ENCODE measurements around the gene ZNF436. TPM values are rescaled to one million over a fixed set of nuclear protein-coding genes. Genes with fewer than 3 reads are reported as not detected.

The ZNF436 gene
- total RNA-seq, 4 donors from 2014 or later: 12.5 to 125 (median 12.9) TPM

DNA sequence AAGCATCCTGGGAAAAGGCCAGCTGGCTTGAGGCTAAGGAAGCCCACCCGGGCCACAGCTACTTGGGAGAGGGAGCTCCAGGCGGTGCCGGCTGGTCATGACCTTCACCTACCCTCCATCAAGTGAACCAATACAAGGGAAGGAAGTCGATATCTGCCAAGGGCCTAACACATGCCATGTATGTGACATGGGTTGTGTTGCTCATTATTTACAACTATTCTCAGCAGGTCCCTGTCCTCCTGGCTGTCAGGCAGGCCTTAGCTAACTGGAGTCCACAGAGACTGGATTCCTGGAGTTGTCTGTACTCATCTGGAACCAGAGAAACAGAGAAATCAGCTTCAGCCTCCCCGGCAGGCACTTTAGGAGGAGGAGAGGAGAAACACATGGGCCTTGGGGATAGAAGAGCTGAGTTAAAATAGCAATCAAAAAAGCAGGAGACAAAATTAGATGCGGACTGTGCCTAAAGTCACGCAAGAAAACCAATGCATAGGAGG lies 39.2 kb upstream of the ZNF436 start:
- intact Hi-C loops (cut with DNase I; ENCODE audit: low total_unique reads) (no loop called here), in situ Hi-C loops (cut with MboI; ENCODE audit: low pct_ligation_motif_present in 1 of 4, low pct_unique_long_range_greater_than_20kb in 1 of 4, low sequenced_read_pairs in 3 of 4) (no loop called here)
- TF ChIP-seq EP300 (IDR thresholded peaks at IDR 0.05; ENCODE audit: low read depth) (no peak), POLR2A (IDR thresholded peaks at IDR 0.05) (no peak), CTCF (IDR thresholded peaks at IDR 0.05) (no peak), POLR2AphosphoS5 (IDR thresholded peaks at IDR 0.05) (no peak)
- 82 to 100% methylated on average over 1 to 7 of the region's 7 CpGs for WGBS, 2 donors (ENCODE audit: low coverage in 1 of 2)
- Histone ChIP-seq H3K4me3 (no peak overlapping the region), H3K27ac (no peak overlapping the region), H3K27me3 (no peaks in the 10 kb centered on the region), H3K36me3 (peaks cover 0 to 8% (median 3%) of the 10 kb centered on the region in 4 donors), H3K4me1 (peaks cover 9 to 12% (median 9%) of the 10 kb centered on the region in 4 donors), H3K9me3 (no peaks in the 10 kb centered on the region)
- no peak for DNase-seq

DNA sequence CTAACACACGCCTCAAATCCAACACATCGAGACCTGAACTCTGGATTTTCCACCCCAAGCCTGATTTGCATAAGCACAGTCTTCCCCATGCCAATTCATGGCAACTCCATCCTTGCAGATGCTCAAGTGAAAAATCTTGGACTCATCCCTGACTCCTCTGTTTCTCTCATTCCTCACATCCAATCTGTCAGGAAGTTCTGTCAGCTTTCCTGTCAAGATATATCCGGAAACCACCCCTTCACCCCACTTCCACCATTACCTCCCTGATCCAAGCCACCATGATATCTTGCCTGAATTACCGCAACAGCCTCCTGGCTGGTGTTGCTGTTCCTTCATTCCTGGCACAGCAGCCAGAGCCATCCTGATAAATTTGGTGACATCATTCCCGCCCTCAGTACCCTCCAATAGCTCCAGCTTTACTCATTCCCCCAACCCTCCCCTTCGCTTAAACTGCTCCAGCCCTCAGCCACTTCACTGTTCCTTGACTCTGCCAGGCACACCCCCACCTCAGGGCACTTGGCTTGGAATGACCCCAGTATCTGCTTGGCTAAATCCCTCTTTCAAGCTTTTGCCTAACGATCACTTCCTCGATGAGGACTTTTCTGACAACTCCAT lies 37.5 kb upstream of the ZNF436 start:
- peaks cover 0 to 8% (median 3%) of the 10 kb centered on the region in 4 donors for H3K36me3 ChIP-seq
- WGBS, 2 donors (ENCODE audit: low coverage in 1 of 2): 83 to 95% methylated on average over 6 to 8 of the region's 8 CpGs
- intact Hi-C loops (cut with DNase I; ENCODE audit: low total_unique reads) (no loop called here), in situ Hi-C loops (cut with MboI; ENCODE audit: low pct_ligation_motif_present in 1 of 4, low pct_unique_long_range_greater_than_20kb in 1 of 4, low sequenced_read_pairs in 3 of 4) (no loop called here)
- H3K4me1 ChIP-seq: peaks cover 23 to 29% (median 26%) of the 10 kb centered on the region in 4 donors
- H3K9me3 ChIP-seq: no peaks in the 10 kb centered on the region
- H3K27ac ChIP-seq: no peak overlapping the region
- H3K4me3 ChIP-seq: no peak overlapping the region
- DNase-seq: no peak
- TF ChIP-seq EP300 (IDR thresholded peaks at IDR 0.05; ENCODE audit: low read depth) (no peak), CTCF (IDR thresholded peaks at IDR 0.05) (no peak)
- H3K27me3 ChIP-seq: no peaks in the 10 kb centered on the region

- in situ Hi-C loops (cut with MboI; ENCODE audit: low pct_ligation_motif_present in 1 of 4, low pct_unique_long_range_greater_than_20kb in 1 of 4, low sequenced_read_pairs in 3 of 4): no loop called here
- H3K36me3 ChIP-seq: peaks cover 0 to 8% (median 3%) of the 10 kb centered on the region in 4 donors
- DNase-seq: no peak
- H3K9me3 ChIP-seq: no peaks in the 10 kb centered on the region
- H3K27ac ChIP-seq: no peak overlapping the region
- H3K27me3 ChIP-seq: no peaks in the 10 kb centered on the region
- intact Hi-C loops (cut with DNase I; ENCODE audit: low total_unique reads): no loop called here
- 80 to 86% methylated on average over 1 to 3 of the region's 3 CpGs for WGBS, 2 donors (ENCODE audit: low coverage in 1 of 2)
- H3K4me1 ChIP-seq: peaks cover 23 to 35% (median 26%) of the 10 kb centered on the region in 4 donors
- no peak for TF ChIP-seq POLR2A (IDR thresholded peaks at IDR 0.05)
- TF ChIP-seq POLR2AphosphoS5 (IDR thresholded peaks at IDR 0.05): no peak
- no peak for TF ChIP-seq EP300 (IDR thresholded peaks at IDR 0.05; ENCODE audit: low read depth)
- no peak for TF ChIP-seq CTCF (IDR thresholded peaks at IDR 0.05)
- H3K4me3 ChIP-seq: no peak overlapping the region
These were observed 36.3 kb upstream of the ZNF436 start for GRCh38 chr1:23405946-23406345.

- peaks cover 0 to 8% (median 3%) of the 10 kb centered on the region in 4 donors for H3K36me3 ChIP-seq
- intact Hi-C loops (cut with DNase I; ENCODE audit: low total_unique reads): no loop called here
- peaks cover 23 to 35% (median 26%) of the 10 kb centered on the region in 4 donors for H3K4me1 ChIP-seq
- TF ChIP-seq EP300 (IDR thresholded peaks at IDR 0.05; ENCODE audit: low read depth): no peak
- no peak for TF ChIP-seq POLR2A (IDR thresholded peaks at IDR 0.05)
- TF ChIP-seq CTCF (IDR thresholded peaks at IDR 0.05): peak; percentile 94 to 96 (median 95)
- TF ChIP-seq POLR2AphosphoS5 (IDR thresholded peaks at IDR 0.05): peak in 2 of 3 donors; percentile 48 to 51
- no peaks in the 10 kb centered on the region for H3K9me3 ChIP-seq
- WGBS, 2 donors (ENCODE audit: low coverage in 1 of 2): 10 to 24% methylated on average over 3 to 19 of the region's 19 CpGs
- in situ Hi-C loops (cut with MboI; ENCODE audit: low pct_ligation_motif_present in 1 of 4, low pct_unique_long_range_greater_than_20kb in 1 of 4, low sequenced_read_pairs in 3 of 4): no loop called here
- peak overlapping the region; percentile 64 to 86 (median 80) for H3K27ac ChIP-seq
- DNase-seq: peak; percentile 93
- peak overlapping the region in 1 of 4 donors; percentile 12 for H3K4me3 ChIP-seq
- no peaks in the 10 kb centered on the region for H3K27me3 ChIP-seq
These were observed 34.3 kb upstream of the ZNF436 start for GRCh38 chr1:23403735-23404486.

Measured in transverse colon (tissue), 4 donors.